ENCODE measurements around the gene CFDP1.

The CFDP1 gene

DNA sequence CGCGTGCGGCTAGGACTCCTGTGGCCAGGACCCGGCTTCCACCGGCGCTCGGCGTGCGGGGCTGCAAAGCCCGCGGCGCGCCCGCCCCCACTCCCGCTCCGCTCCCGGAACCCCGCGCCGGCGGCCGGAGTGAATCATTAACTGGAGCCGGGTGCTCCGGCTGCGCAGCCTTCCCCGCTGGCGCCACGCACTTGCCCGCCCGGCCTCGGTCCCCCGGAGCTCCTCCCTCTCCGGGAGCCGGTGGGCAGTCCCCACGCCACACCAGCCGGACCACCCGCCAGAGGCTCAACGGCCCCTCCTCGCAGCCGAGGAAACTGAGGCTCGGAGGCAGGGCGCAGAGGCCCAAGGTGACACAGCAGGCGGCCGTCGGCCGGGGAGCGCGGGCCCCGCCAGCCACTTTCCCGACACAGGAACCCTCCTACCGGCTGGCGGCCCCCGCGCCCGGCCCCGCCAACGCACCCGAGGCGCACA lies 182.5 kb downstream of the CFDP1 start:
- no peak for DNase-seq (ENCODE audit: low read depth in 2 of 2)

DNA sequence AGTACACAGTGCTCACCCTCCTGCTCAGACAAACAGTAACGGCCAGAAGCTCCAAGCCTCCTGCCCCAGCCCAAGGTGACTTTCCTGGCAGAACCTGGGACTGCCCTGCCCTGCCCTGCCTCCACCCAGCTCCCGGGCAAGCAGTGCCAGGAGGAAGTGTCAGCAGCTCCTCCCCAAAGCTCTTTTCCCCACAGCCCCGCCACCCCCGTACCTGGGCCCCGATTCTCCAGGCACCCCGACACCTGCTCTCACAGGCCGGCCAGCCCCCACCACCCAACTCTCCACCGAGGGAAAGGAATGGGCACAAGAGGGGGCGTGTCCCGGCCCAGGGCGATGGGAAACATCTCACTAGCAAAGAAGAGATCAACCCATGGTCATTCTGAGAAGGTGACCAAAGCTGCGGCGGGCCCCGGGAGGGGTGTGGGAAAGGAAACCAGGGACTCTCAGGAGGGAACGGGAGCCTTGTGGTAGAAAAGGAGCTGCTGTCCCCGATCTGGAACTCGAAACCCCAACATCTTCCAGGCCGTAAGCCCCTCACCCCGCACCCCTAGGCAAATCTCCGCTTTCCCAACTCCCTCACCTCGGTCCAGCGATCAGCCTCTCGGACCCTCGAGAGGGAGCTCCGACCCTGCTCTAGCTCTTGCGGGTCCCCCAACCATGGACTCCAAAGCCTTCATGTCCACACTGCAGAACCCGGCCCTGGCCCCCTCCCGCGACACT lies 183.1 kb downstream of the CFDP1 start:
- DNase-seq (ENCODE audit: low read depth in 2 of 2), result no peak

DNA sequence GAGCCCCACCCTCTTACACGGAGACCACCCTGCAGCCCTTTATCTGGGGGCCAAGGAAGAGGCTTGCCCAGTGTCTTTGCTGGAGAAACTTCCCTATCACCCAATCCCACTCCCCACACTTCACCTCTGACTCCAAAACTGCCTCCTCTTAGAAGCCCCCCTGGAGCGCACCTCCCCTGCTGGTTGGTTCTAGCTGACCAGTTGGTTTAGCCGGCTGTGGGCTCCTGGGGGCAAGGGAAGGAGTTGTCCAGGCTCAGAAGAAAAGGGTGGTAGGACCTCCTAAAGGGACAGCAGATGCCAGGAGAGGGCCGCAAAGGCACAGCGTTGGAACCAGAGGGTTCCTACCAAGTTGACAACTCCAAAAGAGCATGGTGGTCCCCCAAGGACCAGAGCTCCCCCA lies 183.9 kb downstream of the CFDP1 start:
- DNase-seq (ENCODE audit: low read depth in 2 of 2), result no peak

DNA sequence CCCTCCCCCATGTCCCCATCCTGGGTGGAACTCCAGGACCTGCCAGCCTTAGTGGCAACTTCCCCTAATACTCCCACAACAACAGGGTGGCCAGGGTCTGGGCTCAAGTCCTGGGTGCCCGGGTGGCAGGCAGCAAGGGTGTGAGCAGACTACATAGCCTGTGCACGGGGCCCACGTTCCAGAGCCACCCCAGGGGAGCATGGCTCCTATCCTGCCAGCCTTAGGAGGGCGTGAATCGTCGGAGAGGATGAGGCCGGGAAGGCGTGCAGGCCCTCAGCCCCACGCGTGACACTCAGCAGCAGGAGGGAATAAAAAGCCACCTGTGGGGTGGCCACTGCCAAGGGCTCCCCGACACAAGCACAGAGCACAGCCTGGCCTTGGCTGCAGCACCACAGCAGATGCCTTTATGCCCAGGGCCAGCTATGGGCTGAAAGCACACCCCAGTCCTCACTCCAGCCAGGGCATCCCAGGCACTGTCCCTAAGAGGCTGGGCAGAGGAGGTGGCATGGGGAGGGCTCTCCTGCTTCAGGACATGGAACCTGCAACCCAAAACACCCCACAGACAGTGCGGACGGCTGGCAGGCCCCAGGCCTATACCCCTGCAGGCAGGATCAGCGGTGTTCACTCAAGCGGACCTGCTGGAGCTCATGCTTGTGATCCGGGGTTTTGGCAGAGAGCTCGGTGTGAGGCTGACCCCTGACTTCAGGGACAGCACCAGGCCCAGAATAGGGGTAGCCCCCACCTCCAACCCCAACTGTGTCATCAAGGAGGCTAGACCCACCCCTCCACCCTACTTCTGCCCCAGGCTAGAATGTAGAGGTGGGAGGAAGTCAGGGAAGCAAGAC lies 184.5 kb downstream of the CFDP1 start:
- no peak for DNase-seq (ENCODE audit: low read depth in 2 of 2)

DNA sequence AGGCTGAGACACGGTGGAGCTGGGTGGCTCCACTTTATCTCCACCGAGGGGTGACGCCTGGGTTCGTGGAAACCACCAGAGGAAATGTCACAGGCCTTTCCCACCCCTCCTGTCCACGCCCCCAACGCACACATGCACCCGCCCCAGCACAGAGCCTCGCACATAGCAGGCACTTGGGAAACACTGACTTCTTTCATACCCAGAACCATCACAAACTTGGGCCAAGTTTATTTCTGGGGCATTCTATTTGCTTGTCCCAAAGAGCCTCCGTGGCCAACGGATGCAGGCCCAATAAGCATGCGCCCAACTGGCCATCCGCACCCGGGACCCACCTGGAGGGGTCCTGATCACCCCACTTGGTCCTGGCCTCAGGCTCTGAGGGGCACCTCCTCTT lies 185.2 kb downstream of the CFDP1 start:
- DNase-seq (ENCODE audit: low read depth in 2 of 2), result no peak

DNA sequence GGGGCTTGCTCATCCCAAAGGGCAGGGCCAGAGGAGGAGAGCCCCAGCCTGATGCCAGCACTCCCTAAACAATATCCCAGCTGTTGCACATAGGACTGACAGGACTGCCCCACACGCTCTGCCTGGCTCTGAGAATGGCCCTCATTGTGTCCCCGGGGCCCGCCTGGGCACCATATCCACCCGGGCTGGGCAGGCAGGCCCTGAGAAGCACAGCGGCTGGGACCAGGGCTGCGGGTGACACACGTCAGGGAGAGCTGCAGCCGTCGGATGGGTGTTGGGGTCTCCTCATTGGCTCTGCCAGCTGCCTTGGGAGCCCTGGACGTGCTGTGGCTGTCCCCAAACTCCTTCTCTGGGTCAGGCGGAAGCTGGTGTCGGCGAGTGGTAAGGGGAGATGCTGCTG lies 186.1 kb downstream of the CFDP1 start:
- no peak for DNase-seq (ENCODE audit: low read depth in 2 of 2)

DNA sequence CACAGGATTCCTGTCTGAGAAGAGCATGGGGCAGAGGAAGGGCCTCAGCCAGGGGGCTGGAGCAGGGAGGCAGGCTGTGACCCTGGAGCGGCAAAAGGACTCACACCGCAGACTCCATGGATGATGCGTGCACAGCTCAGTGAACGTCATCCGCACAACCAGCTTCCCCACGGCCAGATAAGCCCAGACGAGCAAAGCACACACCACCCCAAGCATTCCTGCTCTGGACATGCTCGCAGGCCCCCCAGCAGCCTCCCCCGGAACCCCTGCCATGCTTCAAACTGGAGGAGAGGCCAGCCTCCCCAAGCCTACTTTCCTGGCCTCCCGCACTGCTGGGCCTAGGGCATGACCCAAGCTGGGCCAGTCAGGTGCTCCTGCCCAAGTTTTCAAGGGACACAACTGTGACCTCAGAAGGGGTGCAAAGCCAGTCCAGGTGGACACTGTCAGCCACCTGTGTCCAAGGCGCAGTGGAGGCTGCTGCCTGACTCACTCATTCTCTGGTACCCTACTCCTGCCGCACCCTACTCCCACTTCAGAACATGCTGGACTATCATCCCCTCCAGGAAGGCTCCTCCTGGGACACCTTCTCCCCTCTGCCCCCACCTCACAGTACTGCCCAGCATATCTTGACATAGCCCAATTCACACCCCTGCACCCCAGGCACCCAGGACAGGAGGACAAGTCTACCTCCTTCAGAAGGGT lies 186.6 kb downstream of the CFDP1 start:
- no peak for DNase-seq (ENCODE audit: low read depth in 2 of 2)

DNA sequence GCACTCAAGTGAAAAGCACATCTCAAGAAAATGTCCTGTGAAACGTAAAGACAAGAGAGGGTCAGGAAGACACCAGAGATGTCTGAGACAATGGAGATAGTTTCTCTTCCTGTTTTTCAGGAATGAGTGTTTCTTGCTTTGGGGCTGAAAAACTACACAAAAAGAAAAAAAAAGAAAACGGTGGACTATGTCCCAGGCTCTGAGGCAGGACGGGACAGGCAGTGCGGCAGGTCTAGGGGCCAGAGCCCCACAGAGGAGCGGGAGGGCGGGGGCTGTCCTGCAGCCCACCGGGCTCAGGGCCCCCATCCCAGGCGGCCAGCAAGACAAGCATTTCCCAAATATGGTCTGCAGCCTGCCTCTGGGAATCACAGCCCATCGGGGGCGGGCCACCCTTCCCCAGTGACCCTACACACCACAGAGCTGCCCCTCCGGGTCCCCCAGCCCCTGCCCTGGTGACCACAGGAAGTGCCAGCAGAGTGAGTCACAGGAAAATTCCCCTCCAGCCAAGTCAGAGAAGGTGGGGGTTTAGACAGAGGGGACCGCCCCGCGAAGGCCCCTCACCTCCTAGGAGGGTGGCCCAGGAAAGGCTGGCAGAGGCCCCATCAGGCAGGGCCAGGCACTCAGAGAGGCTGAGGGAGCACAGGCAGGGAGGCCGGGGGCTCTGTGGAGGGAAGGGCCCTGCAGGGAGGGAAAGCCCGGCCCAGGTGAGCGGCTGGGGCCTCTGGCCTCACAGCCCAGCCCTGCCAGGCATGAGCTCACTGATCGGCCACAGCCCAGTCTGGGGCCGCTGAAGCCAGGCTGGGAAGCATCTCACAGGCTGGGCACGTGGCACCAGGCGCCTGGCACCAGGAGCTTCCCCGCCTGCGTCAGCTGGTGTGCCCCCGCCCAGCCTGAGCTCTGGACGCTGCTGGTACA lies 188.2 kb downstream of the CFDP1 start:
- no peak for DNase-seq (ENCODE audit: low read depth in 2 of 2)

DNA sequence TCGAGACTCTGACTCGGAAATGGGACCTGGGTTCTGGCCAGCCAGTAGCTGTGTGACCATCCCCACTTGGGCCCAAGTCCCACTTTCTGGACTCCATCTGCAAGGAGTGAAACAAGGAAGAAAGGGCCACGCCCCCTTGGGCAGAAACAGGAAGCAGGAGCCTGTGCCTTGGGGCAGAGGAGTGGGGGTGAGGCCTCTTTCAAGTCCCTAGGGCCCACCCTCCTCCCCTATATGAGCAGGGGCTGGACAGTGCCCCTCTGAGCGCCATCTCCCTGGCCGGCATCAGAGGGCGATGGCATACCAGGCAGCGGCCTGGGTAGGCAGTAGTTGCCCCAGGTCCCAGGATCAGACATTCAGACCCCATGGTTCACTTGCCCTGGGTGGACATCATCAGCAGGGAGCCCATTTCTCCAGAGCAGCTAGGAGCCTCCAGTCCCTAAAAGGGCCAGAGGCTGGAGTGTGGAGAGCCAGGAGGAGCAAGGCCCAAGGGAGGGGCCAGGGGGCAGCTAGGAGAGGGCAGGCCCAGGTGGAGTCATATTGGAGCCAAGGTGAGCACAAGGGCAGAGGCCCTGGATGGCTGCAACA lies 189.0 kb downstream of the CFDP1 start:
- no peak for DNase-seq (ENCODE audit: low read depth in 2 of 2)
